HepG2 (cell line): Measurements from ENCODE around the gene C20orf144. TPM values are rescaled to one million over a fixed set of nuclear protein-coding genes. Genes with fewer than 3 reads are reported as not detected.
A peak's percentile ranks its signal among the peaks of the same experiment; 100 is the strongest.

Experiments used
- ELF3 ChIP-seq: IDR thresholded peaks from 2 replicates; pipeline ENCODE4 v1.6.1; 2016; ENCODE audit warnings: missing genetic modification reagents, missing compliant biosample characterization
- ELF4 ChIP-seq: sonication (generic); formaldehyde crosslinking; IDR thresholded peaks from 2 replicates; pipeline ENCODE4 v1.5.0; 2020; ENCODE audit warnings: missing genetic modification reagents, mild to moderate bottlenecking, moderate library complexity, borderline replicate concordance
- MIER2 ChIP-seq: IDR thresholded peaks from 2 replicates; pipeline ENCODE4 v1.6.1; 2016; ENCODE audit warnings: missing biosample characterization, missing genetic modification reagents
- MTA1 ChIP-seq: sonication (generic); formaldehyde crosslinking; IDR thresholded peaks from 2 replicates; pipeline ENCODE4 v1.4.0; 2020; ENCODE audit warnings: missing genetic modification reagents, mild to moderate bottlenecking, borderline replicate concordance
- RCOR2 ChIP-seq: IDR thresholded peaks from 2 replicates; pipeline ENCODE4 v1.6.1; 2016; ENCODE audit warnings: missing biosample characterization, missing genetic modification reagents
- SMARCE1 ChIP-seq: fragments of 450-650 bp; IDR thresholded peaks from 2 replicates; pipeline ENCODE4 v1.6.1; 2017; ENCODE audit warnings: borderline replicate concordance
- WIZ ChIP-seq: sonication (generic); formaldehyde crosslinking; IDR thresholded peaks from 2 replicates; pipeline ENCODE4 v1.5.1; 2020; ENCODE audit warnings: mild to moderate bottlenecking, missing genetic modification reagents
- ZNF430 ChIP-seq: sonication (generic); formaldehyde crosslinking; IDR thresholded peaks from 2 replicates; pipeline ENCODE4 v1.9.0; 2021; ENCODE audit warnings: mild to moderate bottlenecking, missing genetic modification reagents
- ZNF850 ChIP-seq: sonication (generic); formaldehyde crosslinking; conservative IDR thresholded peaks from 2 replicates; pipeline ENCODE4 v1.9.0; 2021; ENCODE audit warnings: mild to moderate bottlenecking, missing genetic modification reagents
- ZSCAN30 ChIP-seq: sonication (generic); formaldehyde crosslinking; IDR thresholded peaks from 2 replicates; pipeline ENCODE4 v1.5.0; 2020; ENCODE audit warnings: mild to moderate bottlenecking, missing genetic modification reagents
- polyA plus RNA-seq, 8 experiments: library from polyadenylated mRNA; depleted of rRNA in 3 of 8; stranded (reverse) in 7 of 8; unstranded in 1 of 8; fragments of >200 nt; fragmentation: Illumina TruSeq in 4 of 8; extraction: Trizol in 4 of 8; gene quantifications; 2 replicates each; pipeline versions ENCODE4 v1.2.1 to v1.2.3, GENCODE V29; 2011 to 2016; ENCODE audit warnings: low read depth in 4 of 8, missing spikeins in 1 of 8, mixed read lengths in 1 of 8; ENCODE audit not compliant: insufficient read depth in 1 of 8
- total RNA-seq, 5 experiments: library from RNA; depleted of rRNA; stranded (reverse); fragments of >200 nt; fragmentation: Illumina TruSeq; extraction: Trizol; gene quantifications; 2 replicates each; pipeline ENCODE4 v1.2.3, GENCODE V29; 2016; ENCODE audit warnings: low read depth in 1 of 5
- TF ChIP-seq, protein P1 (sequence below): sonication (generic); formaldehyde crosslinking; IDR thresholded peaks from one replicate; pipeline ENCODE4 v1.5.1; 2020; ENCODE audit warnings: mild to moderate bottlenecking, missing genetic modification reagents; ENCODE audit errors: not compliant biosample characterization
- TF ChIP-seq, protein P2 (sequence below): sonication (generic); formaldehyde crosslinking; IDR thresholded peaks from 2 replicates; pipeline ENCODE4 v1.5.1; 2020; ENCODE audit warnings: missing genetic modification reagents, mild to moderate bottlenecking, borderline replicate concordance
- TF ChIP-seq, protein P3 (sequence below): sonication (generic); formaldehyde crosslinking; conservative IDR thresholded peaks from 2 replicates; pipeline ENCODE4 v1.8.0; 2022; ENCODE audit warnings: missing genetic modification reagents
- TF ChIP-seq, protein P4 (sequence below): sonication (generic); formaldehyde crosslinking; IDR thresholded peaks from 2 replicates; pipeline ENCODE4 v1.4.0; 2020; ENCODE audit warnings: missing genetic modification reagents, borderline replicate concordance

Gene C20orf144
- total and polyA plus RNA-seq, 2 of the 13 experiments (the other 11 are each of a cell fraction or from before 2014, with no cell fraction given) = 0.09 to 0.16 TPM

DNA sequence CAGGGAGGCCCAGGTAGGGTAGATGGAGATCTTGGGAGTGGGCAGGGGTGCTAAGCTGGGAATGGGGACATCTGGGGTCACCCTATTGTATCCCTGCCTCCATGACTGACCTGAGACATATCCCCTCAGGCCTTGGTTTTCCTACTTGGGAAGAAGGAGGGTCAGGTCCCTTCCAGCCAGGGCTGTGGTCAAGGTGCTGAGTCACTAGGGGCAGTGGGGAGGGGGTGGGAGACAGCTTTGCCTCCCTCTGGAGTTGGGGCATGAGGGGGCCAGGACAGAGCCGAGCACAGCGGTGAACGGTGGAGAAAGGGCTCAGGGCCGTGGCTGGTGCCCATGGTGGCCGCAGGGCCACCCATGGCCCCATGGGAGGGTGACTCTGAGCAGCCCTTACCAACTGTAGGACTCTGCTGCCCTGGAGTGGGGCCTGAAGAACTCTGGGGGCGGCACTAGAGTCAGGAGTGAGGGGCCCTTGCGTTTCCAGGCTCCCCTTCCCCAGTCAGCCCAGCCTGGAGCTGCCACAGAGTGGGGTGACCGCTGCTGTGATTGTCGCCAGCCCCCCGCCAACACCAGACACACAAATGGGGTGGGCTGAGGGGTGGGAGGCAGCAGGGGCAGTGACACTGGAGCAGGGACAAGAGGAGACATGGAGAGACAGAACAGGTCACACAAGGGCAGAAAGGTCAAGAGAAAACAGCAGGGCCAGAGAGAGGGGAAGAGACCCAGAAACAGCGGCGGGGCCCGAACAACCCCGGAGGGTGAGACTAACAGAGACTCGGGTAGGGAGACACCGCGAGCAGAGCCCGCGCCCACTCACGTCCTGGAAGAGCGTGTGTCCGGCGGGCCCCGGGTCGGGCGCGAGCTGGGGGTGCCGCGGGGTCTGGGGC is 11.5 kb downstream of the C20orf144 start (continued):
- TF ChIP-seq, protein P1, sequence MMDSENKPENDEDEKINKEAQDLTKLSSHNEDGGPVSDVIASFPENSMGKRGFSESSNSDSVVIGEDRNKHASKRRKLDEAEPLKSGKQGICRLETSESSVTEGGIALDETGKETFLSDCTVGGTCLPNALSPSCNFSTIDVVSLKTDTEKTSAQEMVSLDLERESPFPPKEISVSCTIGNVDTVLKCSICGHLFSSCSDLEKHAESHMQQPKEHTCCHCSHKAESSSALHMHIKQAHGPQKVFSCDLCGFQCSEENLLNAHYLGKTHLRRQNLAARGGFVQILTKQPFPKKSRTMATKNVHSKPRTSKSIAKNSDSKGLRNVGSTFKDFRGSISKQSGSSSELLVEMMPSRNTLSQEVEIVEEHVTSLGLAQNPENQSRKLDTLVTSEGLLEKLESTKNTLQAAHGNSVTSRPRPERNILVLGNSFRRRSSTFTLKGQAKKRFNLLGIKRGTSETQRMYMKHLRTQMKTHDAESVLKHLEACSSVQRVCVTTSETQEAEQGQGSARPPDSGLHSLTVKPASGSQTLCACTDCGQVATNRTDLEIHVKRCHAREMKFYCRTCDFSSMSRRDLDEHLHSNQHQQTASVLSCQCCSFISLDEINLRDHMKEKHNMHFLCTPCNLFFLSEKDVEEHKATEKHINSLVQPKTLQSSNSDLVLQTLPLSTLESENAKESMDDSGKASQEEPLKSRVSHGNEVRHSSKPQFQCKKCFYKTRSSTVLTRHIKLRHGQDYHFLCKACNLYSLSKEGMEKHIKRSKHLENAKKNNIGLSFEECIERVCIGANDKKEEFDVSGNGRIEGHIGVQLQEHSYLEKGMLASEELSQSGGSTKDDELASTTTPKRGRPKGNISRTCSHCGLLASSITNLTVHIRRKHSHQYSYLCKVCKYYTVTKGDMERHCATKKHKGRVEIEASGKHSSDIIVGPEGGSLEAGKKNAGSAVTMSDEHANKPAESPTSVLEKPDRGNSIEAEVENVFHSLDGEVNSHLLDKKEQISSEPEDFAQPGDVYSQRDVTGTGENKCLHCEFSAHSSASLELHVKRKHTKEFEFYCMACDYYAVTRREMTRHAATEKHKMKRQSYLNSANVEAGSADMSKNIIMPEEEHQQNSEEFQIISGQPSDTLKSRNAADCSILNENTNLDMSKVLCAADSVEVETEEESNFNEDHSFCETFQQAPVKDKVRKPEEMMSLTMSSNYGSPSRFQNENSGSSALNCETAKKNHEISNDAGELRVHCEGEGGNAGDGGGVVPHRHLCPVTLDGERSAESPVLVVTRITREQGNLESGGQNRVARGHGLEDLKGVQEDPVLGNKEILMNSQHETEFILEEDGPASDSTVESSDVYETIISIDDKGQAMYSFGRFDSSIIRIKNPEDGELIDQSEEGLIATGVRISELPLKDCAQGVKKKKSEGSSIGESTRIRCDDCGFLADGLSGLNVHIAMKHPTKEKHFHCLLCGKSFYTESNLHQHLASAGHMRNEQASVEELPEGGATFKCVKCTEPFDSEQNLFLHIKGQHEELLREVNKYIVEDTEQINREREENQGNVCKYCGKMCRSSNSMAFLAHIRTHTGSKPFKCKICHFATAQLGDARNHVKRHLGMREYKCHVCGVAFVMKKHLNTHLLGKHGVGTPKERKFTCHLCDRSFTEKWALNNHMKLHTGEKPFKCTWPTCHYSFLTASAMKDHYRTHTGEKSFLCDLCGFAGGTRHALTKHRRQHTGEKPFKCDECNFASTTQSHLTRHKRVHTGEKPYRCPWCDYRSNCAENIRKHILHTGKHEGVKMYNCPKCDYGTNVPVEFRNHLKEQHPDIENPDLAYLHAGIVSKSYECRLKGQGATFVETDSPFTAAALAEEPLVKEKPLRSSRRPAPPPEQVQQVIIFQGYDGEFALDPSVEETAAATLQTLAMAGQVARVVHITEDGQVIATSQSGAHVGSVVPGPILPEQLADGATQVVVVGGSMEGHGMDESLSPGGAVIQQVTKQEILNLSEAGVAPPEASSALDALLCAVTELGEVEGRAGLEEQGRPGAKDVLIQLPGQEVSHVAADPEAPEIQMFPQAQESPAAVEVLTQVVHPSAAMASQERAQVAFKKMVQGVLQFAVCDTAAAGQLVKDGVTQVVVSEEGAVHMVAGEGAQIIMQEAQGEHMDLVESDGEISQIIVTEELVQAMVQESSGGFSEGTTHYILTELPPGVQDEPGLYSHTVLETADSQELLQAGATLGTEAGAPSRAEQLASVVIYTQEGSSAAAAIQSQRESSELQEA (CRISPR knock-in tag) = no peak
- TF ChIP-seq ZSCAN30 (CRISPR knock-in tag) (no peak), MTA1 (CRISPR knock-in tag) (no peak; the same call in 1 of the 2 replicates), SMARCE1 (no peak), ELF4 (CRISPR knock-in tag) (no peak), ZNF850 (no peak), ELF3 (CRISPR knock-in tag) (no peak), WIZ (no peak), ZNF430 (CRISPR knock-in tag) (0 out of 2 replicates have a peak, but pooled peaks have one; percentile 15), MIER2 (no peak), RCOR2 (no peak)
- TF ChIP-seq, protein P2, sequence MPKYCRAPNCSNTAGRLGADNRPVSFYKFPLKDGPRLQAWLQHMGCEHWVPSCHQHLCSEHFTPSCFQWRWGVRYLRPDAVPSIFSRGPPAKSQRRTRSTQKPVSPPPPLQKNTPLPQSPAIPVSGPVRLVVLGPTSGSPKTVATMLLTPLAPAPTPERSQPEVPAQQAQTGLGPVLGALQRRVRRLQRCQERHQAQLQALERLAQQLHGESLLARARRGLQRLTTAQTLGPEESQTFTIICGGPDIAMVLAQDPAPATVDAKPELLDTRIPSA (CRISPR knock-in tag) = no peak
- TF ChIP-seq, protein P3, sequence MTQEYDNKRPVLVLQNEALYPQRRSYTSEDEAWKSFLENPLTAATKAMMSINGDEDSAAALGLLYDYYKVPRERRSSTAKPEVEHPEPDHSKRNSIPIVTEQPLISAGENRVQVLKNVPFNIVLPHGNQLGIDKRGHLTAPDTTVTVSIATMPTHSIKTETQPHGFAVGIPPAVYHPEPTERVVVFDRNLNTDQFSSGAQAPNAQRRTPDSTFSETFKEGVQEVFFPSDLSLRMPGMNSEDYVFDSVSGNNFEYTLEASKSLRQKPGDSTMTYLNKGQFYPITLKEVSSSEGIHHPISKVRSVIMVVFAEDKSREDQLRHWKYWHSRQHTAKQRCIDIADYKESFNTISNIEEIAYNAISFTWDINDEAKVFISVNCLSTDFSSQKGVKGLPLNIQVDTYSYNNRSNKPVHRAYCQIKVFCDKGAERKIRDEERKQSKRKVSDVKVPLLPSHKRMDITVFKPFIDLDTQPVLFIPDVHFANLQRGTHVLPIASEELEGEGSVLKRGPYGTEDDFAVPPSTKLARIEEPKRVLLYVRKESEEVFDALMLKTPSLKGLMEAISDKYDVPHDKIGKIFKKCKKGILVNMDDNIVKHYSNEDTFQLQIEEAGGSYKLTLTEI = no peak
- TF ChIP-seq, protein P4, sequence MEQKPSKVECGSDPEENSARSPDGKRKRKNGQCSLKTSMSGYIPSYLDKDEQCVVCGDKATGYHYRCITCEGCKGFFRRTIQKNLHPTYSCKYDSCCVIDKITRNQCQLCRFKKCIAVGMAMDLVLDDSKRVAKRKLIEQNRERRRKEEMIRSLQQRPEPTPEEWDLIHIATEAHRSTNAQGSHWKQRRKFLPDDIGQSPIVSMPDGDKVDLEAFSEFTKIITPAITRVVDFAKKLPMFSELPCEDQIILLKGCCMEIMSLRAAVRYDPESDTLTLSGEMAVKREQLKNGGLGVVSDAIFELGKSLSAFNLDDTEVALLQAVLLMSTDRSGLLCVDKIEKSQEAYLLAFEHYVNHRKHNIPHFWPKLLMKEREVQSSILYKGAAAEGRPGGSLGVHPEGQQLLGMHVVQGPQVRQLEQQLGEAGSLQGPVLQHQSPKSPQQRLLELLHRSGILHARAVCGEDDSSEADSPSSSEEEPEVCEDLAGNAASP (CRISPR knock-in tag) = no peak
